OCI-M1 (cell line): ENCODE results near the gene EVL.
"Not testable (repeated sequence)": the region's sequence is repeated elsewhere in the genome, so short reads cannot be mapped to it uniquely, and the experiment has no call there.

Experiments used
- DNase-seq: peaks from one replicate; lab custom pipeline; 2025; lab: John Stamatoyannopoulos, UW

EVL gene

DNA sequence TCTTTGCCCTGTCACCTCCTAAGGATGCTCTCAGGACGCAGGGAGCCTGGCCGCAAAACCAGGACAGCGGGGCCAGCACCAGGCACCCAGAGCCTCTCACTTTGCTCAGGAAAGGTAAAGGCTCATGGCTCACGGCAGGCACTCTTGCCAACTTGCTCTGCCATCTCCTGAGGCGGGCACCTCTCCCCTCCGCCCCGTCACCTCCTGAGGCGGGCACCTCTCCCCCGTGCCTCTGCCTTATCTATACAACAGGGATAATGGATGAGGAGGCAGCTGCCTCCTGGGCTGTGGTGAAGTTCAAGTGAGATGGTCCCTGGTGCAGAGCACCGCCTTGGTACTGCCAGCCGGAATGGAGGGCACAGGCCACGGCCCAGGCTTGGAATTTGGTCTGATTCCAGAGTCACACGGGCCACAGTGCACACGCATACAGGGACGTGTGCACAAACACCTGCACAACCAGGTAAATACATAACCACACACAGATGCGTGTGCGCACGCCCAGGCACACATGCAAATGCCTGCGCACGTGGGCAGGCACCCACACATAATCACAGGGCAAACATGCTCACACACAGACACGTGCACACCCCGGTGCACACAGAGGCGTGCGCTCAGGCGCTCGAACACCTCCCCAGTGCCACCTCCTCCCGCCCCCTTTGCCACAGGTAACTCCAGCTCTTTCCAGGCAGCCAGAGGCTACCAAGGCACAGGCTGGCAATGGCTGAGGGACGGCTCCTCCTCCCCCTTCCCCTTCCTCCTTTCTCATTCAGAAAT is 82.7 kb downstream of the EVL start:
- no peak for DNase-seq

DNA sequence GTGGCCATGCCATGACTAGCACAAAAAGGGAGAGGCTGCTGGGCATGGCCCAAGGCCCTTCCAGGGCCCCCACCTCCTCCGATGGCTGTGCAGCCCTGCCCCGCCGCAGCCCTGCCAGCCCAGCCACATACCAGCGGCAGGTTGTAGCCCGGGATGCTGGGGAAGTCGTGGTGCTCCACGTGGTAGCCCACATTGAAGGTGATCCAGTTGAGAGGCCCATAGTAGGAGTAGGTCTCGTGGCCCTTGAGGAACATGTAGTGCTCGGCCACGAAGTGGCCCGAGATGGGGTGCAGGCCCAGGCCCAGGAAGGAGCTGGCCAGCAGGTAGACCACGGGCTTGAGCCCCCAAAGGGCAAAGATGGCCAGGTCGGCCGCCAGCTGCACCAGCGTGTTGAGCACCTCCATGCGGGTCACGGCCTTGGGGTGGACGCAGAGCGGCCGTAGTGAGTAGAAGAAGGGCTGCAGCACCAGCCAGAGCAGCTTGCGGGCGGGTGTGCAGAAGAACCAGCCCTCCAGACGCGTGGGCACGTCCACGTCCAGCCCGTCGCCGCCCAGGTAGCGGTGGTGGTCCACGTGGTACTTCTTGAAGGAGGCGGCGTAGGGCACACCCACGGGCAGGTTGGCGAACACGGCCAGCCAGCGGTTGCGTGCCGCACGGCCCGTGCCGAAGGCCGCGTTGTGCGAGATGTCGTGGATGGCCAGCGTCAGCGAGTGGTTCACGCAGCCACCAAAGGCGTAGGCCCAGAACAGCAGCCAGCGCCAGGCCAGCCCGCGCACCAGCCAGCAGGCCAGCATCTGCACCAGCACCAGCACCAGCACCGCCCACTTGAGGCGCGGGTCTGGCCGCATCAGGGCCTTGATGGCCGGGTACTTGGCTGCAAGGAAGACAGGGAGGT is 83.9 kb downstream of the EVL start:
- DNase-seq, result no peak

DNA sequence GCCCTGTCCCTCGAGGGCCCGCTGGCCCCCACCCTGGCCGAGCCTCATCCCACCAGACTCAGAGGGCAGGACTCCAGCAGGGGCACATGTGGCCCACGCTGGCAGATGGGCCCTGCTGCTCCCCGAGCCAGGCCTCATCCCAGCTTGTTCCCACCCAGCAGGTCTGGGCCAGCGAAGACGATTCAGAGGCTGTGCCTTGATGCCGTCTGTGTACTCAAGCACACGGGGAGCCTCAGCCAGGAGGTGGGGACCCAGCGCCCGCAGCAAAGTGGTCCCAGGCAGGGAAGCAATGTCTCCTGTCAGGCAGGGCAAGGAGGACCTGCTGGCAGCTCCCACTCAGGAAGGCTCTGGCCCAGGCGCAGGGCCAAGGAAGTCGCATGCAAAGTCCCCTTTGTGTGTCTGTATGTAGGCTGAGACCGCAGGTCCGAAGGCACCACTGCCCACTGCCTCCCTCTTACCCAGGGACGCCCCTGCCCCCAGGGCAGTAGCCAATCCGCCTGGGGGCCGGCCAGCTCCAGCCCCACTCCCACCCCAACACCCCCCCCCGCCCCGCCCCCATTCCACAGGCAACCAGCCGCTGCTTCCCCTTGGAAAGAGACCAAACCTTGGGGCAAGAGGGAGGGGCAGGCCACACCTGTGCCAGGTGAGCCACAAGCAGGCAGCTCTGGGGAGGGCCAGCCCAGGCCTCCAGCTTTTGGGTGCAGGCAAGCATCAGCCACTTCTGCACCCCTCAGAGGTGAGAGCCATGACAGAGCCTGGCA is 84.8 kb downstream of the EVL start:
- DNase-seq, result no peak

DNA sequence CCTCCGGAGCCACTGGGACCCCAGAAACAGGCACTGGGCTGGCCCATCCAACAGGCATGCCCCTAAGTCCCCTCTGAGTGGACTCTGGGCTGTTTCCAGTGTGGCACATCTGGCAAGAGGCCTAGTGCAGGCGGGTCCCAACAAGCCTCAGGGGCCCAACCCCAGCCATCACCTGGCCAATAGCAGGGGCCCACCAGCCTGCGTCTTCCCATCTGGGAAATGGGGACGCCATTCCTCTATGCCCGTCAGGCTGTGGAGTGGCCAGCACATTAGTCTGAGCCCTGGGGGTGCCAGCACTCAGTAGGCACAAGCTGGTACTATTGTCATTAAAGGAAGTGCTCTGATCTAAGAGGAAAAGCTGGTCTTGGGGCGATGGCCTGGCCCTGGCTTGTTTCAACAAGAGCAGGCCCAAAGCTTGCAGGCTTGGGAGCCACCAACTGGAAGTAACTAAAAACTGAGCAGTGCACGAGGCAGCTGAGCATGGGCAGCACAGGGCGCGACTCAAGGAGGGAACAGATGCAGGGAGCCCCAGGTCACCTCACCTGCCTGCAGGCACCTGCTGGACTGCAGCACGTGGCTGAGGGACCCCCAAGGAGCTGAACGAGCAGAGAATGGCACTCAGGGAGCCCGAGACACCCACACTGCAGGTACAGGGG is 85.8 kb downstream of the EVL start:
- no peak for DNase-seq

DNA sequence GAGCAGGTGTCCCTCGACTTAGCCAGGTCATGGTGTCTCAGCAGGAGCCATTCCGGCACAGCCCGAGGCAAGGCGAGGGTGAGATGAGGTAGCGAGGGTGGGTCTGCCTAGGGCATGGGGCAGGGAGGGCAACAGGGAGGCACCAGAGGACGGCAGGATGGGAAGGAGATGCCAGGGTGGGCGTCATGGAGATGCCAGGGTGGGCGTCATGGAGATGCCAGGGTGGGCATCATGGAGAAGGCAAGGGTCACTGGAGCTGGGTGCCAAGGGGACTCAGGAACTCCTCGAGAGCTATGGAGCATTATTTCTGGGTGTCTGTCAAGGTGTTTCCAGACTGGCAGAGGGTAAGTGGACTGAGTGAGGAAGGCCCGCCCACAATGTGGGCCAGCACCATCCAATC is 86.9 kb downstream of the EVL start:
- DNase-seq, result no peak

DNA sequence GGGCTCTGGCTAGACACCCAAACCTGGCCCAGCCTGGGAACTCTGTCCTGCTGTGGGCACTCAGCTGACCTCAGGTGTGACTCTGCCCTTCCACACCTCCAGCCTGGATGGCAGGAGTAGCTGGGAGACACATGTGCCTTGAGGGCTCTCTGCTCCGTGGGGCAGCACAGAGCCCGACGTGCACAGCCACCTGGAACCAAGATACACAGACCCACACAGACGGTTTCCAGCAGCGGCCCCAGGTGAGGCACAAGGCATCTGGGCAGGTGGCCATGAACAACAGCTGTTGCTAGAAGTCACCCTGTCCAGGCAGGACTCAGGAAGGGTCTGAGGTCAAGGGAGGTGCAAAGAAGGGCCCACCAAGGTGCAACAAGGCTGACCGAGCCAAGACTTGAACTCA is 88.3 kb downstream of the EVL start:
- no peak for DNase-seq

DNA sequence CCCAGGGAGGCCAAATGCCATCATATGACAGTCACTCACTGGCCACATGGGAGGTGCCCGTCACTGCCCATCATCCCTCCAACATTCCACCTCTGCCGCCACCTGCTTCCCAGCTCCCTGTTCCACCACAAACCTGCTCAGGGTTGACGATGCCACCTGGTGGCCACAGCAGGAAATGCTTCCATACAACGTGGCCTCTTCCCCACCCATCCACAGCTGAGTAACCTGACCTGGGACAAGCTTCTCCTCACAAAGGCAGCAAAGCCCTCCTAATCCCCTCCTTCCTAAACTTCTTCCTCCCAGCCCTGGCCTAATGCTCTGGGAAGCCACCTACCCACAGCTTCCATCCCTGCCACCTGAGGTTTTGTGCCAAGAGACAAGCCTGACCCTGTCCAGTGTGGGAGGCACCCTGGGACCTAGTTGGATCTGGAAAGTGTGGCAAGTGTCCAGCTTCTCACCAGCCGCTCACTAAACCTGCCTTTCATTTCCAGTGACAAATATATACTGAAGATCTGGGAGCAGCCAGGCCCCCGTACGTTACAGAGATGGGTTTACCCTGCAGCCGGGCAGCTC is 89.9 kb downstream of the EVL start:
- peak; percentile 70 for DNase-seq

DNA sequence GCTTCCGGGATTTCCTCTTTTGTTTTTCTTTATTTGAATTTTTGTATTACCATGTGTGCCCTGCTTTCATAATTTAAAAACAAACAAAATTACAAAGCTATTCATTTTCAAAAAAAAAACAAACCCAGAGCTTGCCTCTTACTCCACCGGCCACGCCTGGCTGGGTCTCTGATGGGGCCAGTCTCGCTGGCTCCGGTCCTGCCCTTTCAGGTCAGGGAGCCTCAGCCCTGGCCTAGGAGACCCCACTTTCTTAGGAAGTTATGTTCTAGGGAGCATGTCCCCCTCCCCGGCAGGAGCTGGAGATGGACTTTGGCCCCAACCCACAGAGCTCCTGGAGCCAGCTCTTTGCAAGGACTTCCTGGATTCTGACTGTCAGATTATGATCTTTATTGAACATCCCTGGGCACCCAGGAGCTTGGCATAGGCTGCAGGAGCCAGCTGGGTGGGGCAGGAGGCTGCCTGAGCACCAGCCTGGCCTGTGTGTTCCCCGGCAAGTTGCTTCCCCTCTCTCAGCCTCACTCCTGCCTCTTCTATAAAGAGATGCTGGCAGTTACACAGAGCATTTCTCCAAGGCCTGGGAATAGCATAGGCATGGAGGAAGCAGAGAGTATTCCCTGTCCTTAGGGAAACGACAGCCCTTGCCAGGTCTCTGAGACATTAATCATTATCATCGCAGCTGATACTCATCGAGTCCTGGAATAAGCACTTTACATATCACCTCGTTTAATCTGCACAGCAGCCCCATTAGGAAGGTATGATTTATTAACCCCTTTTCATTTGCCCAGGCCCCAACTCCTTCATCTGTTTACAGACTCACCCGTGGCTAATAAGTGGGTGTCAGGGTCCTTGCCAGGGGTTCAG is 90.8 kb downstream of the EVL start:
- no peak for DNase-seq

DNA sequence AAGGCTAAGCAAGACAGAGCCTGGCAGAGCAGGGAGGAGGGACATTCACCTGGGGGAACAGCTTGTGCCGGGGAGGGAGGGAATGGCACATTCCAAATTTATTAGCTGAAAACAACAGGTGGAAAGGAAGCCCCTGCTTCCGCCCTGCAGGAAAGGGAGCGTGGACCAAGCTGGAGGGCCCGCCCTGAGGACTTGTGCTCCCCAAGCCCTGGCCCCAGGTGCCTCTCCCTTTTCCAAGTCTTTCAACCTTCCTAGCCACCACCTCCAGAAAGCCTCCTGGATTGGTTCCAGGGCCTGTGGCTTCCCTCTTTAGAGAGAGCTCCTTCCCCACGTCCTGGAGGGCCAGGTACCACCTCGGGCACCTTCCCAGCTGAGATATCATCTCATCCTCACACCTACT is 91.6 kb downstream of the EVL start:
- no peak for DNase-seq

DNA sequence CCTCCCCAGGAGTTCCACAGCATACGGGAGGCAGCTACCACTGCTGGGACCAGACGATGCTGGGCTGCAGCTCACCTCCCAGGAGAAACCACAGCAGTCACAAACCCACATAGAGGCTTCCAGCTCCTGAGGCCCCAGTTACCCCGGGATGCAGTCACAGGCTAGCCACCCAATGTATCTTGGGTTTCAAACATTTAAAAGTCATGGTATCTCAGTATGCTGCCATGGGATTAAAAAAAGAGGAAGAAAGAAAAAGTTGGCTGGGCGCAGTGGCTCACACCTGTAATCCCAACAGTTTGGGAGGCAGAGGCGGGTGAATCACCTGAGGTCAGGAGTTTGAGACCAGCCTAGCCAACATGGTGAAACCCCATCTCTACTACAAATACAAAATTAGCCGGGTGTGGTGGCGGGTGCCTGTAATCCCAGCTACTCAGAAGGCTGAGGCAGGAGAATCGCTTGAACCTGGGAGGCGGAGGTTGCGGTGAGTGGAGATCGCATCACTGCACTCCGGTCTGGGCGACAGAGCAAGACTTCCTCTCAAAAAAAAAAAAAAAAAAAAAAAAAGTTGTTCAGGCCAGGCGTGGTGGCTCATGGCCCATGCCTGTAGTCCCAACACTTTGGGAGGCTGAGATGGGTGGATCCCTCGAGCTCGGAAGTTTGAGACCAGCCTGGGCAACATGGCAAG is 92.5 kb downstream of the EVL start:
- not testable (repeated sequence) for DNase-seq

DNA sequence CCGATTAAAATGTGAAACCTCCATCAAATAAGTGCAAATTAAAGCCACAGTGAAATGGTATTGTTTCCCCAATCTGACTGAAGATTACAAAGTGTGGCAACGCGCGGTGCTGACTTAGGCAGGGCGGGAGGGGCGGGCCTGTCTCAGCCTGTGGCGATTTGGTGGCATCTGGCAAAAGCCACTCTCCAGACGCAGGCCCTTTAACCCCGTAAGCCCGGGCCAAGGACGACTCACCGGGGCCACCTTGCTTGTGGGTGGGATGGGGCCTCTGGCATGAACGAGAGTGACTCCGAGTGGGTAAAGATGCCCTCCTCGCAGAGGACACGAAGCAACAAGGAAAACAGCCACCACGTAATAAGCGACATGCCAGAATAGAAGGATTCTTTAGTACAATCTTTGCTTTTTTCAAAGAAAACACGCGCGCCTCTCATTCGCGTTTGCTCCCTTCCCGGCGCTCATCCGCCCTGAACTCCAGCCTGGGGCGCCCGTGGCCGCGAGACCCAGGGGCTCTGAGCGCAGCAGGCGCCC is 93.4 kb downstream of the EVL start:
- DNase-seq, result no peak

DNA sequence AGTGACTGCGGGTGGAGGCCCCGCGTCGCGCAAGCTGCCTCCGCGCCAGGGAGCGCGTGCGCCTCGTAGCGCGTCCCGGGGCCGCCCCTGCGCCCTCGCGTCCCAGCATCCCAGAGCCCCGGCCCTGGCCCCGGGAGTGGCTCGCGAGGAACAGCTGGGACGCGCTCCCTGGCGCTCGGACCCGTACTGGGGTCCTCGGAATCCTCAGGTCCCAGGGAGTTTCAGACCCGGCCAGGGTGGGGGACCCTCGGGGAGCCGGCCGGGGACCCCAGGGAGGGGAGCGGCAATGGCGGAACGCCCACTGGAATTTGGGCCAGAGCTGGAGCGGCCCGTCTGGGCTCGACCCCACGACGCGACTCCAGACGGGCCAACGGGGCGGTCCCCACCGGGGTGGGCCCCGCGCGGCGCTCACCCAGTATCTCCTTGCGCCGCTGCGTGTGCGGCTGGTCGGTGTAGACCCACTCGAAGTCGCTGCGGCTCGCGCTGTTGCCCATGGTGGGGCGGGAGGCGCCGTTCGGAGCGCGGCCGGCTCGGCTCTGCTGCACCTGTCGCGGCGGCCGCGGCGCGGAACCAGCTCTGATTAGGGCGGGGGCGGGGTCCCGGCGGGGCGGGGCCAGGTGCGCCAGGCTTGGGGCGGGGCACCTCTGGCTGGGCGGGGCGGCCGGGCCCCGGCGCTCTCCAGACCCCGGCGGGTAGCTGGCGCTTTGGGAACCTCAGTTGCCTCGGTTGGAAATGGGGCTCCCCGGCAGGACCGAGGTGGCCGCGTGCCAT is 94.1 kb downstream of the EVL start, which contains the start of gene DEGS2:
DEGS2 (minus strand) TSS at position 552 of the 771 bp plus-strand sequence; CDS start at position 494, 58 bp downstream.
- DNase-seq, result no peak

DNA sequence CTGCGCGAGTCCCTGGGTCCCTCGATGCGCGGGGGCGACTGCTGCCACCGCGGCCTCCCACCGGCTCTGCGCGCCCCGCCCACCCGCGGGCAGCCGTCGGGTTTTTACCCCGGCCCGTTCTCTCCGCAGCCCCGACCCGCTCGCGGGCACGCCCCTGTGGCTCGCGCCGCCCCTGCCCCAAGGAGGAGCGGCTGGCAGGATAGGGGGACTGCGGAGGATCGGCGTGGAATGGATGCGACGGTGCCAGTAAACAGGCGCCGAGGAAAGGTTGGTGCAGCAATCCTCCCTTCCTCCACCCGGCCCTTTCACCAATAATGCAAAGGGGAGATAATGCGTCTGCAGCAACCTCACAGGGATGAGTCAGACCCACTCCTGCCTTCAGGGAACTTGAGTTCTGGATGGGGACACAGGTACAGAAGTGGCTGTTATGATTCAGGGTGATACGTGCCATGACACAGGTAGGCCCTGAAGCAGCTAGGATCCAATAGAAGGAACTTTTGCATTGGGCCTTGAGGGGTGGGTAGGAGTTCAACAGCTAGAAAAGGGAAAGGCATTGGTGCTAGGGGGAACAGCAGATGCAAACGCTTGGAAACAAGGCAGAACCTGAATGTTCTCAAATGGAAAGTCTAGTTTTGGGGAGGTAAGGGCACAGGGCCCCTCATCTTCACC is 94.8 kb downstream of the EVL start:
- no peak for DNase-seq

DNA sequence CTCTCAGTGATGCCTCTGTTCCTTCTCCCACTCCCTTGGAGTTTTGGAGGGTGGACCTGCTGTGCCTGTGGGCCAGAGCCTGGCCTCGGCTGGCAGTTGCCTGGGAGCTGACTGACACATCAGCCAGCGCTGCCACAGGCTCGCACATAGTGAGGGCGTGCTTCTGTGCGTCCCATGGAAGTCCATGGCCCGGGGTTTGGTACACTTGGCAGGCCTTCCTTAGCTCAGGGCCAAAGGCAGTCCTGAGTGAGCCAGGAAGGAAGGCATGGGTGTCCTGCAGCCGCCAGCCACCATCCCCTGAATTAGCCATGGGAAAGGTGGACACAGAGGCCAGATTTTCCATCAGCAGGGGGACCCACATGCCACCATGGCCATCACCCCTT is 95.3 kb downstream of the EVL start:
- no peak for DNase-seq

DNA sequence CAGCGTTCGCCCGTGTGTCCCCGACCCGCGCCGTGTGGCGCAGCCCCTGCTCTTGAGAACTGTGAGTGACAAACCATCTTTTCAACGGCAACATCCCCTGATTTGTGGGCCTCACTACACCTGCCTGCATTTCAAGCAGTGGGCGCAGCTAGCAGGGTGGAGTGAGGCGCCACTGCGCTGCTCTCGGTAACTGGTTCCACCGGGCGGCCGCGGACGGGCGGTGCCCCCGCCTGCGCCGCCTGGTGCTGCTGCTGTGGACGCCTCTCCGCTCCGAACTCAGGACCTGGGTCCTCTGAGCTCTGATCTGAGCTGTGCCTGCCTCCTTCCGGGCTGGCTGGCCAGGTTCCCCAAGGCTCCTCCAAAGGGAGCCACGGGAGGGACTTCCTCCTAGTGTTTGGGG is 100.2 kb downstream of the EVL start:
- DNase-seq, result no peak

DNA sequence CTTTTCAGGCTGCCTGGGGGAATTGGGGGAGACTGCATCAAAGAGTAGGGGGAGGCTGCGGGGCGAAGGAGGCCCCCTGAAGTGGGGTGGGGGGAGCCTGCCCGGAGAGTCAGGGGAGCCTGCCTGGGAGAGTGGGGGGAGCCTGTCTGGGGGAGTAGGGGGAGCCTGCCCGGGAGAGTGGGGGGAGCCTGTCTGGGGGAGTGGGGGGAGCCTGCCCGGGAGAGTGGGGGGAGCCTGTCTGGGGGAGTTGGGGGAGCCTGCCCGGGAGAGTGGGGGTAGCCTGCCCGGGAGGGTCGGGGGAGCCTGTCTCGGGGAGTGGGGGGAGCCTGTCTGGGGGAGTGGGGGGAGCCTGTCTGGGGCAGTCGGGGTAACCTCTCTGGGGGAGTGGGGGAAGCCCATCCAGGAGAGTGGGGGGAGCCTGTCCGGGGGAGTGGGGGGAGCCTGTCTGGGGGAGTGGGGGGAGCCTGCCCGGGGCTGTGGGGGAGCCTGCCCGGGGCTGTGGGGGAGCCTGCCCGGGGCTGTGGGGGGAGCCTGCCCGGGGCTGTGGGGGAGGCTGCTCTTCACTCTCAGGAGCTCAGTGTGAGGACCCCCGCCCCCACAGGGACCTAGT is 100.7 kb downstream of the EVL start:
- no peak for DNase-seq

DNA sequence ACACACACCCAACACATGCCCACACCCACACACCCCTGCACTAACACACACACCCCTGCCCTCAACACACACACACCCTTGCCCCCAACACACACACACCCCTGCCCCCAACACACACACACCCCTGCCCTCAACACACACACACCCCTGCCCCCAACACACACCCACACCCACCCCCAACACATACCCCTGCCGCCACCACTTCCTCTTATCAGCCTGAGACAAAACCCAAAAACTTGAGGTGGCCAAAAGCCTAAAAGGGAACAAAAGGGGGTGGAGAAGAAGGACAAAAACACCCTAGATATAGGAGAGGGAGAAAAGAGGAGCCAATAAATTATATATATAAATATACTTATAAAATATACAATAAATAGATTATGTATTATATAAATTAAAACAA is 103.3 kb downstream of the EVL start:
- DNase-seq, result peak; percentile 79

DNA sequence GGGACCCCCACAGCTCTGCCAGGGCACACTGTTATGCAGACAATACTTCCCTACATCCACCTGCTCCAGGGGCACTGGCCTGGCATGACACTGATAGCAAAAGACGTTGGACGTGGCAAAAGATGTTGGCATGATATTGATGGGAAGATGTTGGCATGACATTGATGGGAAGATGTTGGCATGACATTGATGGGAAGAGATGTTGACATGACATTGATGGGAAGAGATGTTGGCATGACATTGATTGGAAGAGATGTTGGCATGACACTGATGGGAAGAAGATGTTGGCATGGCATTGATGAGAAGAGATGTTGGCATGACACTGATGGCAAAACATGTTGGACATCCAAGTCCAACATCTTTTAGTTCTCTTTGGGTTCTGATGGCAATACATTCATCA is 105.7 kb downstream of the EVL start:
- DNase-seq, result no peak
